Measurements from ENCODE around the gene TMEM74B. TPM values are rescaled to one million over a fixed set of nuclear protein-coding genes. Genes with fewer than 3 reads are reported as not detected.

TMEM74B gene
- total RNA-seq, 2 experiments from 2014 or later, result 0.17 TPM; not detected in 1

GRCh38 chr20:1202762-1203504 is 18.2 kb upstream of the TMEM74B start, which contains the start of gene C20orf202:
Gene C20orf202, plus strand, starts transcription at chr20:1203454. Its CDS starts 132 bp downstream, at chr20:1203586.
- no peak within 1 kb of the TSS for H3K27ac Mint-ChIP-seq
- DNase-seq, result no peak
- CTCF ChIA-PET, result interaction anchor here (0.6 to 1.1 kb wide), 3 partner anchors 10 to 301 kb away, joined by 3 to 4 read pairs (median 3); no protein-coding TSS in a partner anchor
- peaks cover 5% of the 10 kb centered on the region for H3K4me1 Mint-ChIP-seq (ENCODE audit: low read depth)
- no peaks in the 10 kb centered on the region for H3K27me3 Mint-ChIP-seq (ENCODE audit: low read depth)
- intact Hi-C loops (cut with micrococcal nuclease), result no loop called here
- H3K36me3 Mint-ChIP-seq (ENCODE audit: low read depth), result no peaks in the 10 kb centered on the region
- H3K4me3 Mint-ChIP-seq, result no peak within 1 kb of the TSS
- H3K9me3 Mint-ChIP-seq, result no peaks in the 10 kb centered on the region

GRCh38 chr20:1199964-1200363 is 15.2 kb upstream of the TMEM74B start:
- no peak for DNase-seq
- H3K36me3 Mint-ChIP-seq (ENCODE audit: low read depth), result no peaks in the 10 kb centered on the region
- H3K27ac Mint-ChIP-seq, result no peak overlapping the region
- no peaks in the 10 kb centered on the region for H3K9me3 Mint-ChIP-seq
- peaks cover 5% of the 10 kb centered on the region for H3K4me1 Mint-ChIP-seq (ENCODE audit: low read depth)
- CTCF ChIA-PET, result interaction anchor here (0.6 to 2.1 kb wide), 3 partner anchors 11 to 13 kb away, joined by 3 to 9 read pairs (median 3); no protein-coding TSS in a partner anchor
- H3K27me3 Mint-ChIP-seq (ENCODE audit: low read depth), result no peaks in the 10 kb centered on the region
- H3K4me3 Mint-ChIP-seq, result no peak overlapping the region
- intact Hi-C loops (cut with micrococcal nuclease), result no loop called here

DNA sequence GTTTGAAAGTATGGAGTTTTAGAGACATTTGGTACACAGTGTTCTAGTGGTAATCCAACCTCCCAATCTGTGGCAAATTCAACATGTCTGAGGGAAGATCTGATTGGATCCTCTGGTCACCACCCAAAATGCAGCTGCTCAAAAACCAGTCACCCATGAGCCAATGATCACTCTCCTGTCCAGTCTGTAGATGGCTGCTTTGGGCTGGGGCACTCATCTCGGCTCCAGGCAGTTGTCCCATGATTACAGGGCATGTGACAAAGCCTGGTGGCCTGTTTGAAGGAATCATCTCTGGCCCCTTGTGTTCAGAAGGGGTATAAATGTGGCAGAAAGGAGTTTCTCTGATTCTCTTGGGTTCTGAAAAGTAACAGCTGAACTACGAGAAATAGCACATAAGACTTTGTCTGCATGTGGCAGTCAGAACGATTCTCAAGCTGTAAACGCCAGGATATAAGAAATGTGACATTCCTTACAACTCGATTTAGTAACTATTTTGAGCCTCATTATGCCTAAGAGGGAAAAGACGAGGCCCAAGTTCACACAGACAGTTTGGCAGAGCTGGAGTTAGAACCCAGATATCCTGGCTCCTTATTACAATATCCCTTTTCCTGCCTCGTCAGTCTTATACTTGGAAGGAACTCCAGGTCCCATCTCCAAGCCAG is 14.6 kb upstream of the TMEM74B start:
- Mint-ChIP-seq H3K4me1 (ENCODE audit: low read depth) (peaks cover 5% of the 10 kb centered on the region), H3K27me3 (ENCODE audit: low read depth) (no peaks in the 10 kb centered on the region), H3K4me3 (no peak overlapping the region), H3K27ac (no peak overlapping the region), H3K9me3 (no peaks in the 10 kb centered on the region), H3K36me3 (ENCODE audit: low read depth) (no peaks in the 10 kb centered on the region)
- intact Hi-C loops (cut with micrococcal nuclease), result no loop called here
- CTCF ChIA-PET, result interaction anchor here (1.2 to 2.1 kb wide), 2 partner anchors 12 to 13 kb away, joined by 3 to 9 read pairs; no protein-coding TSS in a partner anchor
- no peak for DNase-seq

- Mint-ChIP-seq H3K27me3 (ENCODE audit: low read depth) (no peaks in the 10 kb centered on the region), H3K4me3 (no peak overlapping the region), H3K27ac (no peak overlapping the region), H3K4me1 (ENCODE audit: low read depth) (peaks cover 5% of the 10 kb centered on the region), H3K9me3 (no peaks in the 10 kb centered on the region), H3K36me3 (ENCODE audit: low read depth) (no peaks in the 10 kb centered on the region)
- no peak for DNase-seq
- CTCF ChIA-PET, result interaction anchor here (1.2 to 2.1 kb wide), 2 partner anchors 11 to 14 kb away, joined by 3 to 9 read pairs; no protein-coding TSS in a partner anchor
- intact Hi-C loops (cut with micrococcal nuclease), result no loop called here
These were observed 14.0 kb upstream of the TMEM74B start for GRCh38 chr20:1198751-1199150.

- Mint-ChIP-seq H3K9me3 (no peaks in the 10 kb centered on the region), H3K27ac (no peak overlapping the region), H3K36me3 (ENCODE audit: low read depth) (no peaks in the 10 kb centered on the region), H3K4me1 (ENCODE audit: low read depth) (peaks cover 5% of the 10 kb centered on the region), H3K27me3 (ENCODE audit: low read depth) (no peaks in the 10 kb centered on the region), H3K4me3 (no peak overlapping the region)
- CTCF ChIA-PET, result no interaction called here
- DNase-seq, result no peak
- intact Hi-C loops (cut with micrococcal nuclease), result no loop called here
These were observed 13.0 kb upstream of the TMEM74B start for GRCh38 chr20:1197801-1198200.

DNA sequence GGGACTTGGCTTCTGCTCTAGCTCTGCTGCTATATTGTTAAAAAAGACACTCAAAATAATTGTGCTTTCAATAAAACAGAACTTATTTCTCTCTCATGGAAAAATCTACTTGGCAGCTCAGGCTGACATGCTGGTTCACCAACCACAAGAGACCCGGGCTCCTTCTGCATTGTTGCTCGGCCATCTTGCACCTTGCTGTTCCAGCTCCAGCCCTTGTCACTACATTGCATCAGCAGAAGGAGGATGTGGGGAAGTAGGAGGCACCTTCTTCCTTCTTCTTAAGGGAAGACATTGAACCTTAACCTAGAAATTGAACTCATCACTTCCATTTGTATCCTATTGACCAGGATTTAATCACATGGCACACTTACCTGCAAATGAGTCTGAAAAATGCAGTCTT is 11.9 kb upstream of the TMEM74B start:
- H3K27ac Mint-ChIP-seq, result no peak overlapping the region
- no peak for DNase-seq
- no peaks in the 10 kb centered on the region for H3K27me3 Mint-ChIP-seq (ENCODE audit: low read depth)
- H3K4me3 Mint-ChIP-seq, result no peak overlapping the region
- no peaks in the 10 kb centered on the region for H3K9me3 Mint-ChIP-seq
- H3K36me3 Mint-ChIP-seq (ENCODE audit: low read depth), result no peaks in the 10 kb centered on the region
- H3K4me1 Mint-ChIP-seq (ENCODE audit: low read depth), result peaks cover 5% of the 10 kb centered on the region
- intact Hi-C loops (cut with micrococcal nuclease), result no loop called here
- CTCF ChIA-PET, result interaction anchor here (1.3 kb wide), 1 partner anchor 16 kb away, joined by 3 read pairs; no protein-coding TSS in a partner anchor

DNA sequence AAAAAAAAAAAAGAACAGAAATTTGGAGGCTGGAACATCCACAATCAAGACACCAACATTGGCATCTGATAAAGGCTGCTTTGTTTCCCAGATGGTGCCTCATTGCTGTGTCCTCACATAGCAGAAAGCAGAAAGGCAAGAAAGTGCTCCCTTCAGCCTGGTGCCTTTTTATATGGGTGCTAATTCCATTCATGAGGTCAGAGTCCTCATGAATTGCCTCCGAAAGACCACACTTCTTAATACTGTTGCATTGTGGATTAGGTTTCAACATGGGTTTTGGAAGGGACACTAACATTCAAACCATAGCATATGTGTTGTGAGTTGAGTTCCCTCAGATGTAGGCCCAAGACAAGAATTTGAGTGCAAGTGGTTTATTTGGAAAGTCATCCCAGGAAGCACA is 10.4 kb upstream of the TMEM74B start:
- Mint-ChIP-seq H3K4me3 (no peak overlapping the region), H3K27me3 (ENCODE audit: low read depth) (no peaks in the 10 kb centered on the region), H3K9me3 (no peaks in the 10 kb centered on the region), H3K4me1 (ENCODE audit: low read depth) (peaks cover 3% of the 10 kb centered on the region), H3K27ac (no peak overlapping the region), H3K36me3 (ENCODE audit: low read depth) (no peaks in the 10 kb centered on the region)
- DNase-seq, result no peak
- CTCF ChIA-PET, result interaction anchor here (1.3 kb wide), 1 partner anchor 17 kb away, joined by 3 read pairs; no protein-coding TSS in a partner anchor
- intact Hi-C loops (cut with micrococcal nuclease), result no loop called here

- no peaks in the 10 kb centered on the region for H3K4me1 Mint-ChIP-seq (ENCODE audit: low read depth)
- no peak overlapping the region for H3K27ac Mint-ChIP-seq
- CTCF ChIA-PET, result no interaction called here
- H3K36me3 Mint-ChIP-seq (ENCODE audit: low read depth), result no peaks in the 10 kb centered on the region
- intact Hi-C loops (cut with micrococcal nuclease), result no loop called here
- no peaks in the 10 kb centered on the region for H3K27me3 Mint-ChIP-seq (ENCODE audit: low read depth)
- H3K4me3 Mint-ChIP-seq, result no peak overlapping the region
- H3K9me3 Mint-ChIP-seq, result no peaks in the 10 kb centered on the region
- no peak for DNase-seq
These were observed 6.5 kb upstream of the TMEM74B start for GRCh38 chr20:1191299-1191698.

DNA sequence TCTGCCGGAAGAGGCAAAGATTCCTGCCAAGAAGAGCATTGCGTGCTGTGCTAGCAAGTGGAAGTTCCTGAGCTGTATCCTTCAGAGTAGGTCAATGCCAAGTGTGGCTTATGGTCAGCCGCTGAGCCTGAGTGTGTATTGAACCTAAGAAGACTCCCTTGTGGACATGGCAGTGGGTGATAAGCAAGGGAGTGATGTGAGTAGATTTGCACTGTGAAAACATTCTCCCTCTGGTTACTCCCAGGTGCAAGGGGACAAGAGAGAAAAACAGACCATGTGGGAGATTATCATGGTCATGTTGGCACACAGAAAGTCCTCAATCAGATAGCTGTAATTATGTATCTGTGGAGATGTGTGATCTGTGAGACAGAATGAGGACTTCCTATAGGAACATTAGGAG is 6.1 kb upstream of the TMEM74B start:
- CTCF ChIA-PET, result no interaction called here
- no peak overlapping the region for H3K27ac Mint-ChIP-seq
- H3K4me1 Mint-ChIP-seq (ENCODE audit: low read depth), result no peaks in the 10 kb centered on the region

DNA sequence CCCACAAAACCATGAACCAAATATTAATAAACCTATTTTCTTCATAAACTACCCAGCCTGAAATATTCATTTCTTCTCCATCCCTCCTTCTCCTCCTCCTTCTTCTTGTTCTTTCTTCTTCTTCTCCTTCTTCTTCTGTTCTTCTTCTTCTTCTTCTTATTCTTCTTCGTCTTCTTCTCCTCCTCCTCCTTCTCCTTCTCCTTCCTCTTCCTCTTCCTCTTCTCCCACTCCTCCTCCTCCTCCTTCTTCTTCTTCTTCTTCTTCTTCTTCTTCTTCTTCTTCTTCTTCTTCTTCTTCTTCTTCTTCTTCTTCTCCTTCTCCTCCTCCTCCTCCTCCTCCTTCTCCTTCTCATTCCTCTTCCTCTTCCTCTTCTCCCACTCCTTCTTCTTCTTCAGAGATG is 5.0 kb upstream of the TMEM74B start:
- Mint-ChIP-seq H3K27me3 (ENCODE audit: low read depth) (peaks cover 4% of the 10 kb centered on the region), H3K9me3 (no peaks in the 10 kb centered on the region), H3K27ac (no peak overlapping the region), H3K36me3 (ENCODE audit: low read depth) (no peaks in the 10 kb centered on the region), H3K4me3 (no peak overlapping the region), H3K4me1 (ENCODE audit: low read depth) (no peaks in the 10 kb centered on the region)
- intact Hi-C loops (cut with micrococcal nuclease), result loop anchor here (10.0 kb wide), 1 partner anchor 215 kb away; no protein-coding TSS in a partner anchor
- no peak for DNase-seq
- CTCF ChIA-PET, result interaction anchor here (0.6 to 1.2 kb wide), 2 partner anchors 11 to 149 kb away, joined by 3 read pairs; no protein-coding TSS in a partner anchor

More for the DNA sequence above, 6.1 kb upstream of the TMEM74B start:
- DNase-seq, result no peak
- intact Hi-C loops (cut with micrococcal nuclease), result no loop called here
- Mint-ChIP-seq H3K27me3 (ENCODE audit: low read depth) (peaks cover 4% of the 10 kb centered on the region), H3K4me3 (no peak overlapping the region), H3K9me3 (no peaks in the 10 kb centered on the region), H3K36me3 (ENCODE audit: low read depth) (no peaks in the 10 kb centered on the region)

GRCh38 chr20:1188347-1188746 is 3.6 kb upstream of the TMEM74B start:
- H3K27ac Mint-ChIP-seq, result no peak overlapping the region
- CTCF ChIA-PET, result interaction anchor here (1.3 kb wide), 1 partner anchor 25 kb away, joined by 3 read pairs; no protein-coding TSS in a partner anchor
- no peak overlapping the region for H3K4me3 Mint-ChIP-seq
- peaks cover 17% of the 10 kb centered on the region for H3K27me3 Mint-ChIP-seq (ENCODE audit: low read depth)
- intact Hi-C loops (cut with micrococcal nuclease), result loop anchor here (10.0 kb wide), 1 partner anchor 214 kb away; no protein-coding TSS in a partner anchor
- H3K9me3 Mint-ChIP-seq, result no peaks in the 10 kb centered on the region
- H3K36me3 Mint-ChIP-seq (ENCODE audit: low read depth), result no peaks in the 10 kb centered on the region
- H3K4me1 Mint-ChIP-seq (ENCODE audit: low read depth), result peaks cover 6% of the 10 kb centered on the region
- DNase-seq, result no peak

DNA sequence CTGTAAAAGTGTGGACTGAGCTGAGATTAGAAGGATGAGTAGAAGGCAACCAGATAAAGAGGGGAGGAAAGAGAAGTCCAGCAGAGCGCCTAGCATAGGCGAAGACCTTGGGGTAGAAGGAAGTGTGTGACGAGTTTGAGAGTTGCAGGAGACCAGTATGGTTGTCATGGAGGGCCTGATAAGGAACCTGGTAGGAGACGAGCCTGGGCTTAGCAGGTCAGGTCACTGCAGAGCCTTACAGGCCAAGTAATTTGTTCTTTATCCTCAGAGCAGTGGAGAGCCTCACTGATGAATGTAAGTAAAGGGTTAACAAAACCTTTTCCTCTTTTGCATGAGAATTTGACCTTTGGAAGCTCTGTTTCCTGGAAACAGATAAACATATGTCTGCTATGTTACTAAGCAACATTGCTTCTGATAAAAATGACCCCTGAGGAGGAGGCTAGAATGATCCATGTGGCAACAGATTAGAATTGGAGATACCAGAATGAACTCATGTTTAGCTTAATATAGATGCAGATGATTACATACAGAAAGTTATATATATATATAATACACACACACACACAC is 2.9 kb upstream of the TMEM74B start:
- Mint-ChIP-seq H3K27ac (no peak overlapping the region), H3K9me3 (no peaks in the 10 kb centered on the region), H3K4me1 (ENCODE audit: low read depth) (peaks cover 6% of the 10 kb centered on the region), H3K27me3 (ENCODE audit: low read depth) (peaks cover 24% of the 10 kb centered on the region), H3K36me3 (ENCODE audit: low read depth) (no peaks in the 10 kb centered on the region), H3K4me3 (no peak overlapping the region)
- CTCF ChIA-PET, result interaction anchor here (0.9 to 1.3 kb wide), 4 partner anchors 10 to 79 kb away, joined by 3 to 4 read pairs (median 3); no protein-coding TSS in a partner anchor
- DNase-seq, result no peak
- intact Hi-C loops (cut with micrococcal nuclease), result loop anchor here (10.0 kb wide), 1 partner anchor 213 kb away; no protein-coding TSS in a partner anchor

All from activated naive CD4-positive, alpha-beta T cell treated with anti-CD3 and anti-CD28 coated beads for 36 hours (primary cell).